HepG2 (cell line): Measurements from ENCODE around the gene M1AP. TPM values are rescaled to one million over a fixed set of nuclear protein-coding genes. Genes with fewer than 3 reads are reported as not detected.

Experiments
- GTF2F1 ChIP-seq: fragments of 150-350 bp; IDR thresholded peaks from 2 replicates; pipeline ENCODE4 v1.6.1; 2014; ENCODE audit warnings: low read length
- PHB2 ChIP-seq: fragments of 450-650 bp; IDR thresholded peaks from 2 replicates; pipeline ENCODE4 v1.6.1; 2018; ENCODE audit not compliant: partially characterized antibody
- SMC3 ChIP-seq: IDR thresholded peaks from 2 replicates; pipeline ENCODE4 v1.6.1; 2011; ENCODE audit warnings: low read length, improper control_type of control experiment
- TCF7 ChIP-seq: sonication (generic); IDR thresholded peaks from 2 replicates; pipeline ENCODE4 v1.6.1; 2016; ENCODE audit warnings: antibody characterized with exemption, low read depth
- TOPORS ChIP-seq: sonication (generic); formaldehyde crosslinking; IDR thresholded peaks from 2 replicates; pipeline ENCODE4 v1.8.0; 2023; ENCODE audit warnings: mild to moderate bottlenecking, missing genetic modification reagents
- ZNF660 ChIP-seq: sonication (generic); formaldehyde crosslinking; IDR thresholded peaks from 2 replicates; pipeline ENCODE4 v1.5.1; 2020; ENCODE audit warnings: mild to moderate bottlenecking, low read depth, missing genetic modification reagents, borderline replicate concordance
- ZSCAN31 ChIP-seq: sonication (generic); formaldehyde crosslinking; IDR thresholded peaks from 2 replicates; pipeline ENCODE4 v1.5.0; 2020; ENCODE audit warnings: low read depth, mild to moderate bottlenecking, missing genetic modification reagents
- polyA plus RNA-seq, 8 experiments: library from polyadenylated mRNA; depleted of rRNA in 3 of 8; stranded (reverse) in 7 of 8; unstranded in 1 of 8; fragments of >200 nt; fragmentation: Illumina TruSeq in 4 of 8; extraction: Trizol in 4 of 8; gene quantifications; 2 replicates each; pipeline versions ENCODE4 v1.2.1 to v1.2.3, GENCODE V29; 2011 to 2016; ENCODE audit warnings: low read depth in 4 of 8, missing spikeins in 1 of 8, mixed read lengths in 1 of 8; ENCODE audit not compliant: insufficient read depth in 1 of 8
- total RNA-seq, 5 experiments: library from RNA; depleted of rRNA; stranded (reverse); fragments of >200 nt; fragmentation: Illumina TruSeq; extraction: Trizol; gene quantifications; 2 replicates each; pipeline ENCODE4 v1.2.3, GENCODE V29; 2016; ENCODE audit warnings: low read depth in 1 of 5
- TF ChIP-seq, protein P1 (sequence below): sonication (generic); formaldehyde crosslinking; IDR thresholded peaks from 2 replicates; pipeline ENCODE4 v1.4.0; 2020; ENCODE audit warnings: mild to moderate bottlenecking, missing genetic modification reagents

The M1AP gene
- total and polyA plus RNA-seq, 2 of the 13 experiments (the other 11 are each of a cell fraction or from before 2014, with no cell fraction given): not detected

DNA sequence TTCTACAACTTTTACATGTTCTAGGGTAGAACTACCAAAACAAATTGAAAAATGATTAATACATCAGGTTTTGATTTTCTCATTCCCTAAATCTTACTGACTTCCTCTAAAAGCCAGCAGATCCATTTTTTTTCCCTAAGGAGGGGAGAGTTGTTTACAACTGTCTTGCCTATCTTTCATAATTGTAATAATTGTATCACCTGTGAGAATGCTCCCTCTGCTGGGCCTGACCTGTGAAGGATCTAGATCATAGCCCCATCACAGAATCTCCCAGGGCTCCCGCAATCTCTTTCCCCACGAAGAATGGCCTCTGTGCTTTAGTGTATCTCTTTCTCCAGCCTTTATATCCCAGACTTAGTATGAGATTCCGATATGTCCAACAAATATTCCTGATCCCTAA, 103.5 kb downstream of the M1AP start (continued):
- TF ChIP-seq, protein P1, sequence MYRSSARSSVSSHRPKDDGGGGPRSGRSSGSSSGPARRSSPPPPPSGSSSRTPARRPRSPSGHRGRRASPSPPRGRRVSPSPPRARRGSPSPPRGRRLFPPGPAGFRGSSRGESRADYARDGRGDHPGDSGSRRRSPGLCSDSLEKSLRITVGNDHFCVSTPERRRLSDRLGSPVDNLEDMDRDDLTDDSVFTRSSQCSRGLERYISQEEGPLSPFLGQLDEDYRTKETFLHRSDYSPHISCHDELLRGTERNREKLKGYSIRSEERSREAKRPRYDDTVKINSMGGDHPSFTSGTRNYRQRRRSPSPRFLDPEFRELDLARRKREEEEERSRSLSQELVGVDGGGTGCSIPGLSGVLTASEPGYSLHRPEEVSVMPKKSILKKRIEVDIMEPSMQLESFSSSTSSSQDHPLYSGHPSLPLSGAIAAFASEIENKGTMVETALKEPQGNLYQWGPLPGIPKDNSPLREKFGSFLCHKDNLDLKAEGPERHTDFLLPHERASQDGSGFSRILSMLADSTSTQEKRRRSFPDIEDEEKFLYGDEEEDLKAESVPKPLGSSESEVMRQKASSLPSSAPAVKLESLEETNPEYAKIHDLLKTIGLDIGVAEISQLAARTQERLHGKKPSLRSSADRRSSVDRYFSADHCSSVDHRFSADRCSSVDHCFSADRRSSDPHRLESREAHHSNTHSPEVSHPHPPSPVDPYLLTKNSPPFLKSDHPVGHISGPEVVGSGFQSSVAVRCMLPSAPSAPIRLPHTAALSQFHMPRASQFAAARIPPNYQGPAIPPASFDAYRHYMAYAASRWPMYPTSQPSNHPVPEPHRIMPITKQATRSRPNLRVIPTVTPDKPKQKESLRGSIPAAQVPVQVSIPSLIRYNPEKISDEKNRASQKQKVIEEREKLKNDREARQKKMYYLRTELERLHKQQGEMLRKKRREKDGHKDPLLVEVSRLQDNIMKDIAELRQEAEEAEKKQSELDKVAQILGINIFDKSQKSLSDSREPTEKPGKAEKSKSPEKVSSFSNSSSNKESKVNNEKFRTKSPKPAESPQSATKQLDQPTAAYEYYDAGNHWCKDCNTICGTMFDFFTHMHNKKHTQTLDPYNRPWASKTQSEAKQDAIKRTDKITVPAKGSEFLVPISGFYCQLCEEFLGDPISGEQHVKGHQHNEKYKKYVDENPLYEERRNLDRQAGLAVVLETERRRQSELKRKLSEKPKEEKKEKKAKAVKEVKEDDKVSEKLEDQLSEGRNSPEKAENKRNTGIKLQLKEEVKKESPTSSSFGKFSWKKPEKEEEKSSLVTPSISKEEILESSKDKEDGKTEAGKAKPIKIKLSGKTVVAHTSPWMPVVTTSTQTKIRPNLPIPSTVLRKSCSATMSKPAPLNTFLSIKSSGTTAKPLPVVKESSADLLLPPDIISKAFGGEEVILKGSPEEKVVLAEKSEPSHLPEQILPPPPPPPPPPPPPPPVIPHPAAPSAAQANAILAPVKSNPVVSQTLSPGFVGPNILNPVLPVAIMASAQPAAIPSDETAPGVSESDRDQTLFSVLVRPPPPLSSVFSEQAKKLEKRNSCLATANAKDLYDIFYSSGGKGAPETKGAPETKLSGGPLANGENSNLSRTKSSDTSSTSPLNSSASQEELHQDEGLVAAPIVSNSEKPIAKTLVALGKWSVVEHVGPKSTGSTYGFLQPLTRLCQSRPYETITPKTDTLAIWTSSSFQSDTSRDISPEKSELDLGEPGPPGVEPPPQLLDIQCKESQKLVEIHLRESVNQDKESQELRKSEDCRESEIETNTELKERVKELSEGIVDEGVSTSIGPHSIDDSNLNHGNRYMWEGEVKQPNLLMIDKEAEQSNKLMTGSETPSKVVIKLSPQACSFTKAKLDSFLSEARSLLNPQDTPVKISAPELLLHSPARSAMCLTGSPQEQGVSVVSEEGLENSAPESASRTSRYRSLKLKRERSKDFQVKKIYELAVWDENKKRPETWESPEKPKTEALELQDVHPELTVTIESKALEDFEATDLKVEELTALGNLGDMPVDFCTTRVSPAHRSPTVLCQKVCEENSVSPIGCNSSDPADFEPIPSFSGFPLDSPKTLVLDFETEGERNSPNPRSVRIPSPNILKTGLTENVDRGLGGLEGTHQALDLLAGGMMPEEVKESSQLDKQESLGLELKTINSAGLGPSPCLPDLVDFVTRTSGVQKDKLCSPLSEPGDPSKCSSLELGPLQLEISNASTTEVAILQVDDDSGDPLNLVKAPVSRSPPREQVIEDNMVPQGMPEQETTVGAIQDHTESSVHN: no peak
- TF ChIP-seq GTF2F1 (no peak), SMC3 (peak; percentile 42; the same call in 1 of the 2 replicates), ZSCAN31 (CRISPR knock-in tag) (no peak), TOPORS (CRISPR knock-in tag) (no peak), ZNF660 (CRISPR knock-in tag) (no peak), PHB2 (no peak), TCF7 (no peak)
